B cell (primary cell): Measurements from ENCODE around the gene MGA. TPM values are rescaled to one million over a fixed set of nuclear protein-coding genes. Genes with fewer than 3 reads are reported as not detected.

ENCODE experiments used
- ATAC-seq: fragments of 200-7000 bp; cut with Tn5 transposase; one replicate; pipeline ENCODE4 v1.10.0; 2021; ENCODE audit warnings: low read depth, mild to moderate bottlenecking, moderate number of reproducible peaks, moderate library complexity
- CTCF ChIA-PET: fragments of 350-600 bp; sonication (Branson Sonifier 250); formaldehyde crosslinking; loops from one replicate; lab custom pipeline; 2021; ENCODE audit warnings: antibody characterized with exemption, inconsistent platforms; lab: Charles Lee
- POLR2A ChIA-PET: fragments of 350-600 bp; sonication (Branson Sonifier 250); formaldehyde crosslinking; loops from one replicate; lab custom pipeline; 2021; ENCODE audit warnings: antibody characterized with exemption; lab: Charles Lee
- DNase-seq: peaks from one replicate; pipeline ENCODE4 v3.0.0; 2013
- H2AFZ ChIP-seq: 2 replicates; pipeline ENCODE4 v1.6.1; 2012; ENCODE audit warnings: mild to moderate bottlenecking, low read depth, low read length; ENCODE audit not compliant: insufficient read depth, poor library complexity, severe bottlenecking
- H3K27ac ChIP-seq, 2 donors: 1 replicate in 1 of 2; 2 replicates in 1 of 2; pipeline ENCODE4 v1.5.1; 2012 to 2013; ENCODE audit warnings: low read length in 2 of 2, mild to moderate bottlenecking in 2 of 2, moderate library complexity in 1 of 2
- H3K27me3 ChIP-seq, 4 experiments: fragments of 200-600 bp in 1 of 4; sonication (generic) in 1 of 4; replicated peaks in 1 of 4; 1 replicate in 2 of 4; 2 replicates in 2 of 4; pipeline versions ENCODE4 v1.6.1 to v1.7.0; 2013 to 2016; ENCODE audit warnings: low read length in 3 of 4, mild to moderate bottlenecking in 2 of 4, mixed read lengths in 1 of 4, moderate library complexity in 1 of 4; ENCODE audit not compliant: insufficient read depth in 4 of 4, control insufficient read depth in 3 of 4; ENCODE audit errors: control extremely low read depth in 1 of 4
- H3K36me3 ChIP-seq, 2 experiments: replicated peaks in 1 of 2; 1 replicate in 1 of 2; 2 replicates in 1 of 2; pipeline versions ENCODE4 v1.6.1 to v1.7.1; 2013; ENCODE audit warnings: low read length in 1 of 2; ENCODE audit not compliant: insufficient read depth in 2 of 2, control insufficient read depth in 1 of 2; ENCODE audit errors: control extremely low read depth in 1 of 2, extremely low read depth in 1 of 2
- H3K4me1 ChIP-seq, 2 donors: fragments of 200-600 bp in 1 of 2; sonication (generic) in 1 of 2; 1 replicate in 1 of 2; 2 replicates in 1 of 2; pipeline versions ENCODE4 v1.5.1 to v1.6.1; 2013 to 2017; ENCODE audit warnings: low read length in 2 of 2; ENCODE audit not compliant: control insufficient read depth in 2 of 2, insufficient read depth in 2 of 2
- H3K4me2 ChIP-seq: replicated peaks from 2 replicates; pipeline ENCODE3; 2012; ENCODE audit warnings: mild to moderate bottlenecking, low read depth, low read length; ENCODE audit not compliant: poor library complexity, severe bottlenecking
- H3K4me3 ChIP-seq, 5 experiments: fragments of 200-600 bp in 1 of 5; sonication (generic) in 1 of 5; 1 replicate in 3 of 5; 2 replicates in 2 of 5; pipeline versions ENCODE4 v1.5.1 to v1.7.0; 2011 to 2016; ENCODE audit warnings: low read length in 4 of 5, mild to moderate bottlenecking in 4 of 5, low read depth in 2 of 5, control low read depth in 1 of 5, moderate library complexity in 1 of 5; ENCODE audit not compliant: insufficient read depth in 1 of 5; ENCODE audit errors: control extremely low read depth in 1 of 5, extremely low read depth in 1 of 5
- H3K79me2 ChIP-seq: fragments of 200-600 bp; sonication (generic); one replicate; pipeline ENCODE4 v1.6.0; 2016; ENCODE audit warnings: low read length; ENCODE audit not compliant: control insufficient read depth, insufficient read depth
- H3K9ac ChIP-seq: fragments of 200-600 bp; sonication (generic); 2 replicates; pipeline ENCODE4 v1.6.1; 2017; ENCODE audit warnings: mild to moderate bottlenecking, low read length, moderate library complexity
- H3K9me3 ChIP-seq, 3 donors: one replicate each; pipeline versions ENCODE4 v1.6.1 to v1.7.1; 2013; ENCODE audit warnings: low read length in 2 of 3; ENCODE audit not compliant: control insufficient read depth in 2 of 3, insufficient read depth in 1 of 3; ENCODE audit errors: control extremely low read depth in 1 of 3
- H4K20me1 ChIP-seq: 2 replicates; pipeline ENCODE4 v1.6.0; 2012; ENCODE audit warnings: mild to moderate bottlenecking, low read length; ENCODE audit not compliant: insufficient read depth, control insufficient read depth, poor library complexity, severe bottlenecking
- H3K27ac Mint-ChIP-seq: one replicate; pipeline ENCODE4 v1.8.0; 2021; ENCODE audit warnings: mixed read lengths
- H3K27me3 Mint-ChIP-seq: one replicate; pipeline ENCODE4 v1.8.0; 2021; ENCODE audit warnings: mixed read lengths
- H3K4me1 Mint-ChIP-seq: one replicate; pipeline ENCODE4 v1.8.0; 2021; ENCODE audit warnings: mixed read lengths
- H3K4me3 Mint-ChIP-seq: one replicate; pipeline ENCODE4 v1.8.0; 2021; ENCODE audit warnings: mixed read lengths
- H3K9me3 Mint-ChIP-seq: one replicate; pipeline ENCODE4 v1.8.0; 2022; ENCODE audit warnings: mixed read lengths; ENCODE audit not compliant: insufficient read depth
- CTCF ChIP-seq: fragments of 200-600 bp; IDR thresholded peaks from one replicate; pipeline ENCODE4 v1.8.0; 2022; ENCODE audit warnings: antibody characterized with exemption, mild to moderate bottlenecking
- EZH2 ChIP-seq: IDR thresholded peaks from 2 replicates; pipeline ENCODE4 v1.6.1; 2012; ENCODE audit warnings: borderline replicate concordance, low read depth, mild to moderate bottlenecking, moderate library complexity, low read length; ENCODE audit not compliant: insufficient read depth, poor library complexity, severe bottlenecking
- WGBS: methylation state at CpG from one replicate; pipeline ENCODE4 v1.1.5; 2013; ENCODE audit warnings: missing lambda C conversion rate; ENCODE audit not compliant: insufficient coverage; 5-methylcytosine and 5-hydroxymethylcytosine counted together
- intact Hi-C: fragments of 100-400 bp; cut with micrococcal nuclease; formaldehyde crosslinking; loops from one replicate; pipeline ENCODE4 v1.10.0; 2022
- polyA plus RNA-seq: library from polyadenylated mRNA; depleted of rRNA; stranded (reverse); fragments of >200 nt; gene quantifications from 2 replicates; pipeline ENCODE4 v1.2.3, GENCODE V29; 2012
- total RNA-seq, 2 donors: library from RNA; stranded (reverse); fragments of 120-200 nt in 1 of 2; gene quantifications; 1 replicate in 1 of 2; 2 replicates in 1 of 2; pipeline versions ENCODE4 v1.2.3 to v1.2.4, GENCODE V29; 2013 to 2022

The MGA gene
- total and polyA plus RNA-seq, 2 donors (not counting 1 experiment from before 2014, with no cell fraction given), result 5.4 to 79.7 TPM

- peak overlapping the region; percentile 99 for H3K4me3 Mint-ChIP-seq
- no peak for DNase-seq
- POLR2A ChIA-PET, result interaction anchor here (1.1 to 2.0 kb wide), 6 partner anchors 8 to 120 kb away, joined by 4 to 14 read pairs (median 6); partner anchors contain the start of gene MGA
- Histone ChIP-seq H2AFZ (peak overlapping the region; percentile 82), H3K79me2 (peaks cover 45% of the 10 kb centered on the region), H3K4me3 (peak overlapping the region; percentile 75 to 87 (median 78)), H3K9ac (peak overlapping the region; percentile 87), H4K20me1 (no peaks in the 10 kb centered on the region), H3K27me3 (no peaks in the 10 kb centered on the region), H3K4me2 (peak overlapping the region; percentile 89), H3K4me1 (peaks cover 30 to 32% of the 10 kb centered on the region in 2 donors), H3K36me3 (no peaks in the 10 kb centered on the region), H3K27ac (peak overlapping the region; percentile 62 to 71), H3K9me3 (no peaks in the 10 kb centered on the region)
- intact Hi-C loops, result loop anchor here (1.0 to 5.0 kb wide), 12 partner anchors 8 to 870 kb away; partner anchors contain the start of genes EHD4, INO80, JMJD7 and MGA
- no peak for TF ChIP-seq CTCF
- no peak for TF ChIP-seq EZH2
- no peaks in the 10 kb centered on the region for H3K9me3 Mint-ChIP-seq
- WGBS, result 15% methylated on average over 17 of the region's 19 CpGs
- H3K4me1 Mint-ChIP-seq, result peaks cover 62% of the 10 kb centered on the region
- H3K27ac Mint-ChIP-seq, result peak overlapping the region; percentile 96
- no peaks in the 10 kb centered on the region for H3K27me3 Mint-ChIP-seq
- ATAC-seq, result no peak
- CTCF ChIA-PET, result interaction anchor here (0.5 to 20.0 kb wide), 17 partner anchors 8 to 309 kb away, joined by 3 to 716 read pairs (median 19); partner anchors contain the start of gene JMJD7
These were observed 114.7 kb downstream of the MGA start for GRCh38 chr15:41774882-41775417.

- intact Hi-C loops, result loop anchor here (2.0 kb wide), 2 partner anchors 119 to 871 kb away; partner anchors contain the start of gene SPTBN5
These were observed 115.4 kb downstream of the MGA start for GRCh38 chr15:41775651-41776050.

More at GRCh38 chr15:41775651-41776050, 115.4 kb downstream of the MGA start:
- ChIA-PET POLR2A (no interaction called here), CTCF (interaction anchor here (9.5 to 20.0 kb wide), 2 partner anchors 31 to 129 kb away, joined by 257 to 716 read pairs; no protein-coding TSS in a partner anchor)
- Histone ChIP-seq H3K27ac (no peak overlapping the region), H3K9ac (peak overlapping the region; percentile 87), H3K79me2 (peaks cover 52% of the 10 kb centered on the region), H3K4me3 (peak overlapping the region in 3 of 5 experiments; percentile 75 to 82 (median 78)), H3K4me1 (peaks cover 30 to 32% of the 10 kb centered on the region in 2 donors), H4K20me1 (no peaks in the 10 kb centered on the region), H3K9me3 (no peaks in the 10 kb centered on the region), H2AFZ (no peak overlapping the region), H3K36me3 (no peaks in the 10 kb centered on the region), H3K4me2 (peak overlapping the region; percentile 89), H3K27me3 (no peaks in the 10 kb centered on the region)
- ATAC-seq (no peak), DNase-seq (peak; percentile 17)
- Mint-ChIP-seq H3K4me1 (peaks cover 68% of the 10 kb centered on the region), H3K27me3 (no peaks in the 10 kb centered on the region), H3K4me3 (peak overlapping the region; percentile 99), H3K27ac (no peak overlapping the region), H3K9me3 (no peaks in the 10 kb centered on the region)
- WGBS, result 77% methylated on average over 2 of the region's 2 CpGs
- TF ChIP-seq EZH2 (no peak), CTCF (no peak)
